PFSK-1 (cell line): ENCODE results near the gene HSP90AA1.

Source experiments
- FOXP2 ChIP-seq: optimal IDR thresholded peaks from 2 replicates; pipeline ENCODE3; 2011; ENCODE audit warnings: borderline replicate concordance, control low read depth, inconsistent platforms; ENCODE audit not compliant: insufficient read depth; ENCODE audit errors: extremely low read length, extremely low read depth
- POLR2AphosphoS5 ChIP-seq: IDR thresholded peaks from 2 replicates; pipeline ENCODE4 v1.6.1; 2012; ENCODE audit warnings: low read depth, mild to moderate bottlenecking, control low read depth, low read length, moderate library complexity
- REST ChIP-seq, 2 experiments: IDR thresholded peaks; 2 replicates each; pipeline versions ENCODE4 v1.6.1 to v1.8.0; 2011 to 2012; ENCODE audit warnings: low read depth in 2 of 2, low read length in 2 of 2, control low read depth in 1 of 2, inconsistent platforms in 1 of 2, mild to moderate bottlenecking in 1 of 2, moderate library complexity in 1 of 2; ENCODE audit not compliant: insufficient read depth in 1 of 2
- SIN3A ChIP-seq: IDR thresholded peaks from 2 replicates; pipeline ENCODE4 v1.6.1; 2012; ENCODE audit warnings: mild to moderate bottlenecking, low read length, moderate library complexity, borderline replicate concordance; ENCODE audit not compliant: insufficient read depth
- TAF1 ChIP-seq: IDR thresholded peaks from 2 replicates; pipeline ENCODE4 v1.6.1; 2012; ENCODE audit warnings: low read length, control low read depth, borderline replicate concordance; ENCODE audit not compliant: insufficient read depth

The HSP90AA1 gene

DNA sequence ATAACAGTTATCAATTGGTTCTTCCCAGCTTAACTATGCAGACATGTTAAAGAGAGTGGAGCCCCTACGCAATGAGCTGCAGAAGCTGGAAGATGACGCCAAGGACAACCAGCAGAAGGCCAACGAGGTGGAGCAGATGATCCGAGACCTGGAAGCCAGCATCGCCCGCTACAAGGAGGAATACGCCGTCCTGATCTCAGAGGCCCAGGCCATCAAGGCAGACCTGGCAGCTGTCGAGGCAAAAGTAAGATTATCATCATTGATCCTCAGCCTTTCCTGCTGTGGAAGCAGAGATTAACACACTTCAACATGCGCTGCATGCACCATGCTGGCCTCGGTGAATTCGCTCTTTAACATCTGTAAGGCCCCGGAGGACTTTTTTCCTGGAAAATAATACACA is 53.6 kb downstream of the HSP90AA1 start:
- TF ChIP-seq FOXP2 = no peak
- TF ChIP-seq TAF1 = no peak
- TF ChIP-seq POLR2AphosphoS5 = no peak
- no peak for TF ChIP-seq REST (IDR thresholded peaks at IDR 0.05; ENCODE audit: insufficient read depth in 1 of 2, low read depth in 2 of 2, low read length in 2 of 2)
- TF ChIP-seq SIN3A = no peak
